A549 (cell line): ENCODE measurements around the gene ARHGDIB.

Experiments used
- CEBPB ChIP-seq, 2 experiments: fragments of >200 bp in 1 of 2; sonication (Bioruptor Twin) in 1 of 2; formaldehyde crosslinking in 1 of 2; IDR thresholded peaks; 2 replicates each; pipeline ENCODE4 v1.6.1; 2012 to 2016
- CHD4 ChIP-seq: fragments of 200-600 bp; sonication (generic); IDR thresholded peaks from 2 replicates; pipeline ENCODE4 v1.6.1; 2016; ENCODE audit warnings: antibody characterized with exemption, mild to moderate bottlenecking, borderline replicate concordance
- CTCF ChIP-seq: fragments of >200 bp; sonication (Bioruptor Twin); formaldehyde crosslinking; IDR thresholded peaks from 3 replicates; pipeline ENCODE4 v1.5.1; 2016
- FOSB ChIP-seq: fragments of 250-450 bp; sonication (Bioruptor Pico); IDR thresholded peaks from 2 replicates; pipeline ENCODE4 v1.5.0; 2020; ENCODE audit warnings: mild to moderate bottlenecking, moderate library complexity
- HOXA7 ChIP-seq: fragments of 250-450 bp; sonication (Bioruptor Pico); IDR thresholded peaks from 2 replicates; pipeline ENCODE4 v1.5.0; 2020; ENCODE audit warnings: mild to moderate bottlenecking, moderate library complexity
- MAX ChIP-seq: IDR thresholded peaks from 2 replicates; pipeline ENCODE4 v1.6.1; 2012
- MYC ChIP-seq: IDR thresholded peaks from 2 replicates; pipeline ENCODE4 v1.6.1; 2012; ENCODE audit warnings: mild to moderate bottlenecking, inconsistent platforms, low read length, improper control_type of control experiment, borderline replicate concordance
- PBX3 ChIP-seq: IDR thresholded peaks from 2 replicates; pipeline ENCODE4 v1.6.1; 2012
- POLR2A ChIP-seq: IDR thresholded peaks from 2 replicates; pipeline ENCODE4 v1.6.1; 2012; ENCODE audit warnings: mild to moderate bottlenecking, low read length
- REST ChIP-seq: fragments of 200-600 bp; sonication (generic); IDR thresholded peaks from 2 replicates; pipeline ENCODE4 v1.6.1; 2016; ENCODE audit warnings: antibody characterized with exemption, mild to moderate bottlenecking, moderate library complexity
- RNF2 ChIP-seq: fragments of 200-600 bp; sonication (generic); IDR thresholded peaks from 2 replicates; pipeline ENCODE4 v1.6.1; 2016; ENCODE audit warnings: low read depth, mild to moderate bottlenecking, antibody characterized with exemption, moderate library complexity, borderline replicate concordance

GRCh38 chr12:14931791-14932560 lies 29.4 kb downstream of the ARHGDIB start:
- TF ChIP-seq FOSB (CRISPR knock-in tag) (no peak), RNF2 (no peak), CTCF (no peak), POLR2A (no peak), PBX3 (no peak), CHD4 (no peak), MYC (no peak), HOXA7 (CRISPR knock-in tag) (no peak), MAX (no peak), REST (no peak), CEBPB (IDR thresholded peaks at IDR 0.05) (no peak)
